Activated T-helper 1 cell treated with anti-CD3 and anti-CD28 coated beads, Interleukin-12 subunit alpha, Interleukin-12 subunit beta, Interleukin-2, Interleukin-4 antibody, amounts not matched to agents 30 ng/mL and 10 ng/mL and 1 ng/mL, durations not matched to agents 14 hours and 24 hours and 36 hours (primary cell): ENCODE measurements around the gene COX4I2. TPM values are rescaled to one million over a fixed set of nuclear protein-coding genes. Genes with fewer than 3 reads are reported as not detected.
A peak's percentile ranks its signal among the peaks of the same experiment; 100 is the strongest.
"Not testable (repeated sequence)": the region's sequence is repeated elsewhere in the genome, so short reads cannot be mapped to it uniquely, and the experiment has no call there.

Source experiments
- DNase-seq: peaks from one replicate; pipeline ENCODE4 v3.0.0; 2021; ENCODE audit warnings: low spot score
- H3K27ac Mint-ChIP-seq: one replicate; pipeline ENCODE4 v1.8.0; 2021; ENCODE audit warnings: mild to moderate bottlenecking, mixed read lengths
- H3K27me3 Mint-ChIP-seq: one replicate; pipeline ENCODE4 v1.8.0; 2022; ENCODE audit warnings: mild to moderate bottlenecking, moderate library complexity, mixed read lengths; ENCODE audit not compliant: insufficient read depth
- H3K36me3 Mint-ChIP-seq: one replicate; pipeline ENCODE4 v1.8.0; 2021; ENCODE audit warnings: low read depth, mixed read lengths
- H3K4me1 Mint-ChIP-seq: one replicate; pipeline ENCODE4 v1.8.0; 2021; ENCODE audit warnings: low read depth, mixed read lengths
- H3K4me3 Mint-ChIP-seq: one replicate; pipeline ENCODE4 v1.8.0; 2021; ENCODE audit warnings: mild to moderate bottlenecking, moderate library complexity, mixed read lengths
- H3K9me3 Mint-ChIP-seq: one replicate; pipeline ENCODE4 v1.8.0; 2021; ENCODE audit warnings: mixed read lengths
- intact Hi-C: fragments of 100-400 bp; cut with micrococcal nuclease; formaldehyde crosslinking; loops from one replicate; pipeline ENCODE4 v1.15.1; 2024
- total RNA-seq: library from RNA; stranded (reverse); gene quantifications from 2 replicates; pipeline ENCODE4 v1.2.3, GENCODE V29; 2022

Gene COX4I2
- total RNA-seq: not detected in 2 replicates

GRCh38 chr20:31637660-31638059 is at the start of gene COX4I2:
Gene COX4I2 (plus strand): TSS chr20:31637912. CDS start chr20:31639018, 1,106 bp downstream.
- no peak within 1 kb of the TSS for H3K4me3 Mint-ChIP-seq
- H3K36me3 Mint-ChIP-seq: no peaks in the 10 kb centered on the region
- no peaks in the 10 kb centered on the region for H3K9me3 Mint-ChIP-seq
- H3K27ac Mint-ChIP-seq: no peak within 1 kb of the TSS
- DNase-seq: no peak
- peaks cover 21% of the 10 kb centered on the region for H3K27me3 Mint-ChIP-seq
- H3K4me1 Mint-ChIP-seq: peaks cover under 1% of the 10 kb centered on the region
- intact Hi-C loops: no loop called here

DNA sequence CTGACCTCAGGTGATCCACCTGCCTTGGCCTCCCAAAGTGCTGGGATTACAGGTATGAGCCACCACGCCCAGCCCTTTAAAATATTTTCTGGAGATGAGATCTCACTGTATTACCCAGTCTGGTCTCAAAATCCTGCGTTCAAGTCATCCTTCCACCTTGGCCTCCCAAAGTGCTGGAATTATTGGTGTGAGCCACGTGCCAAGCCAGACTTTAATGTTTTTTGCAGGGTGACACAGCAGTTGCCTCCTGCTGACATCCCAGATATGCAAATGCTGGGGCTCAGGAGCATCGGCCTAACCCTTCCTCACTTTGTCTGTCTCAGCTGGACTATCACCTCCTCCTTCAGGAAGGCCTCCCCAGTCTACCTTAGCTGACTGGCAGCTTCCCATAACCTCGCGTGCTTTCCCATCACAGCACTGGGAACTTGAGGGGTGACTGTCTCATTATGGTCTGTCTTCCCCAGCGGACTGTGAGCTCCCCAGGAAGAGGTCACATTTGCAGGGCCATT is 46.9 kb upstream of the COX4I2 start:
- Mint-ChIP-seq H3K36me3 (no peaks in the 10 kb centered on the region), H3K4me3 (no peak overlapping the region), H3K9me3 (no peaks in the 10 kb centered on the region), H3K4me1 (peaks cover 8% of the 10 kb centered on the region), H3K27me3 (peaks cover 32% of the 10 kb centered on the region), H3K27ac (no peak overlapping the region)
- DNase-seq: no peak
- intact Hi-C loops: no loop called here

GRCh38 chr20:31593221-31594001 is 44.3 kb upstream of the COX4I2 start:
- Mint-ChIP-seq H3K36me3 (no peaks in the 10 kb centered on the region), H3K9me3 (no peaks in the 10 kb centered on the region), H3K27me3 (peaks cover 14% of the 10 kb centered on the region), H3K27ac (no peak overlapping the region), H3K4me3 (no peak overlapping the region), H3K4me1 (peaks cover 3% of the 10 kb centered on the region)
- intact Hi-C loops: no loop called here
- DNase-seq: no peak

GRCh38 chr20:31594002-31594557 is 43.6 kb upstream of the COX4I2 start:
- Mint-ChIP-seq H3K27me3 (peaks cover 7% of the 10 kb centered on the region), H3K27ac (no peak overlapping the region), H3K36me3 (no peaks in the 10 kb centered on the region), H3K9me3 (no peaks in the 10 kb centered on the region), H3K4me3 (no peak overlapping the region), H3K4me1 (no peaks in the 10 kb centered on the region)
- no peak for DNase-seq
- intact Hi-C loops: no loop called here

- no peak for DNase-seq
- Mint-ChIP-seq H3K9me3 (no peaks in the 10 kb centered on the region), H3K27me3 (peaks cover 2% of the 10 kb centered on the region), H3K4me3 (no peak overlapping the region), H3K36me3 (no peaks in the 10 kb centered on the region), H3K27ac (no peak overlapping the region), H3K4me1 (no peaks in the 10 kb centered on the region)
- intact Hi-C loops: no loop called here
Observed at GRCh38 chr20:31594558-31595379, 42.9 kb upstream of the COX4I2 start.

- no peaks in the 10 kb centered on the region for H3K36me3 Mint-ChIP-seq
- no peak for DNase-seq
- no peaks in the 10 kb centered on the region for H3K4me1 Mint-ChIP-seq
- peaks cover 2% of the 10 kb centered on the region for H3K27me3 Mint-ChIP-seq
- H3K4me3 Mint-ChIP-seq: no peak overlapping the region
- no peaks in the 10 kb centered on the region for H3K9me3 Mint-ChIP-seq
- no peak overlapping the region for H3K27ac Mint-ChIP-seq
- intact Hi-C loops: no loop called here
Observed at GRCh38 chr20:31595380-31595653, 42.4 kb upstream of the COX4I2 start.

DNA sequence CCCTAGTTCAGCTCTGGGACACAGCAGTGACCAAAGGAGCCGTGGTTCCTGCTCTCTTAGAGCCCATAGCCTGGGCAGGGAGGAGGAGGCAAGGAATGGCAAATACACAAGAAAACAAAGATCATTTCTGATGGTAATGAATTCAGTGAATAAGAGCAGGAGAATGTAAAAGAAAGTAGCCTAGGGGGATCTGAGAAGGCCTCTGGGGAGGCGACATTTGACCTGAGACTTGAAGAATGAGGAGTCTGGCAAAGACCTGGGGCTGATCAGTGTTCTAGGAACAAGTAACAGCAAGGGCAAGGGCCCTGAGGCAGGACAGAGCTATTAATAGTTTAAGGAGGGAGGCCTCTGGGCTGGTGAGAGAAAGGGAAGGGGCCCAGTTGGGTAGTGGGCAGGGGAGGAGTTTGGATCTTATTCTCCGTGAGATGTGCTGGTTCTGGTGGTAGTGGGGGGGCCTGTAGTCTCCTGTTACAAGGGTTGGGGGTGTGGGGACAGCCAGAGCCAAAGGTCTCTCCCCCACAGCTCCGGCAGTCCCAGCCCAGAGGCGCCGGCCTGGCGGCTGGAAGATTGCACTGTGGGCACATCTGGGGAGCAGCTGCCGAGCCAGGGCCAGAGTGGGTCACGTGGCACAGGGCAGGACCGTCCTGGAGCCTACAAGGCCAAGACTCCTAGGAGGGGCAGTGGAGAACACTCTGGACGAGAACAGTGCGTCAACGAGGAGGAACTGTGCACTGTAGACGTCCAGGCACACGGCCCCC is 41.9 kb upstream of the COX4I2 start:
- intact Hi-C loops: no loop called here
- no peak overlapping the region for H3K4me3 Mint-ChIP-seq

GRCh38 chr20:31596412-31596715 is 41.3 kb upstream of the COX4I2 start:
- H3K9me3 Mint-ChIP-seq, DNase-seq, H3K36me3 Mint-ChIP-seq, intact Hi-C loops, H3K27ac Mint-ChIP-seq, H3K4me1 Mint-ChIP-seq, H3K4me3 Mint-ChIP-seq, H3K27me3 Mint-ChIP-seq: not testable (repeated sequence)

More for the DNA sequence above, 41.9 kb upstream of the COX4I2 start:
- Mint-ChIP-seq H3K27ac (no peak overlapping the region), H3K27me3 (peaks cover 2% of the 10 kb centered on the region), H3K4me1 (no peaks in the 10 kb centered on the region), H3K36me3 (no peaks in the 10 kb centered on the region), H3K9me3 (no peaks in the 10 kb centered on the region)
- no peak for DNase-seq

DNA sequence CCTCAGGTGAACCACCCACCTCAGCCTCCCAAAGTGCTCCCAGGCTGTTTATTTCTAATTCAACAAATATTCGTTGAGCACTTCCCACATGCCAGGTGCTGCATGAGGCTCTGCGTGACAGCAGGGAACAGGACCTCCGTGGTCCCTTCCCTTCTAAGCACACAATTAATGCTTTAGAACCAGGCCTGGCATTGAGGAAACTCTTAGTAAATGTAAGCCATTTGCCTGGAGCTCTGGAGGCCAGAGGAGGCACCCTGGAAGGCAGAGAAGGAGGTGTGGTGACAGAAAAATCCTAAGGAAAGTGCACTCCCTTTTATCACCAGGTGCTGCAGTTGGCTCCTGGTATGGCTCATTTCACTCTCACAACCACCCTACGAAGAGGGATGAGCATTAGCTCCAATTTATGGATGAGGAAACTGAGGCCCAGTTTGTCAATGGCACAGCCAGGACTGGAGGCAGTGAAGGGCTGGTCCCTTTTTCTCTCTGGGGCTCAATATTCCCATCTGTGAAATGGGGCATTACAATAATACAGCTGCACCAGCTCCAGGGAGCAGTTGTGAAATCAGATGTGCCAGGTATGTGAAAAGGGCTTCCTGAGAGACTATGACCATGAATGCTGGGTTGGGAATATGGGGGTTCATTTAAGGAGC is 40.8 kb upstream of the COX4I2 start:
- Mint-ChIP-seq H3K4me3 (no peak overlapping the region), H3K27ac (no peak overlapping the region), H3K27me3 (peaks cover 2% of the 10 kb centered on the region), H3K36me3 (no peaks in the 10 kb centered on the region), H3K4me1 (no peaks in the 10 kb centered on the region), H3K9me3 (no peaks in the 10 kb centered on the region)
- intact Hi-C loops: no loop called here
- no peak for DNase-seq

DNA sequence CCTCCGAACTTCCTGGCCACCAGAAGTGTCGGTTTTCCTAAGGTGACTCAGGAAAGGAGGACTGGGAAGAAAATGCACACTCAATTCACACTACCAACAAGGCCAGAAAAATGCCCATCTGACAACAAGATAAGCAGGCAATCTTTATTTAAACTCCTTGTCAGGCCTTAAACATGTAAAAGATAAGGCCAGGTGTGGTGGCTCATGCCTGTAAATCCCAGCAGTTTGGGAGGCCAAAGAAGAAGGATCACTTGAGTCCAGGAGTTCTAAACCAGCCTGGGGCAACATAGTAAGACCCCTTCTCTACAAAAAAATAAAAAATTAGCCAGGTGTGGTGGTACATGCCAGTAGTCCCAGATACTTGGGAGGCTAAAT is 40.2 kb upstream of the COX4I2 start:
- H3K4me1 Mint-ChIP-seq: peaks cover under 1% of the 10 kb centered on the region
- H3K4me3 Mint-ChIP-seq: no peak overlapping the region
- H3K9me3 Mint-ChIP-seq: no peaks in the 10 kb centered on the region
- DNase-seq: no peak
- H3K27ac Mint-ChIP-seq: no peak overlapping the region
- intact Hi-C loops: no loop called here
- no peaks in the 10 kb centered on the region for H3K36me3 Mint-ChIP-seq
- H3K27me3 Mint-ChIP-seq: peaks cover 4% of the 10 kb centered on the region

DNA sequence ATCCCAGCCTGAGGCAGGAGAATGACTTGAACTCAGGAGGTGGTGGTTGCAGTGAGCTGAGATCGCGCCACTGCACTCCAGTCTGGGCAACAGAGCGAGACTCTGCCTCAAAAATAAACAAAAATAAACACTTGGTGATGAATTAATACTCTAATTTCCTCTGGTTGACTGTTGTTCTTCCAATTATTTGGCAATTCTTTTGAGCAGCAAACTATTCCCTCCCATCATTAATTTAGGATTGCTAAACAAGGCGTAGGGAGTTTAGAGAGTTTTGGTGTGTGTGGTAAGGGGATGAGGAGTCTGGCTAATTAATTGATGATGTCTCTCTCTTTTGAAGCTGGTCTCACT is 35.3 kb upstream of the COX4I2 start:
- Mint-ChIP-seq H3K27ac (no peak overlapping the region), H3K4me3 (no peak overlapping the region), H3K4me1 (peaks cover 35% of the 10 kb centered on the region), H3K36me3 (no peaks in the 10 kb centered on the region), H3K27me3 (peaks cover 40% of the 10 kb centered on the region), H3K9me3 (no peaks in the 10 kb centered on the region)
- DNase-seq: no peak
- intact Hi-C loops: loop anchor here (10.0 kb wide), 1 partner anchor 752 kb away; the partner anchor contains the start of gene ASXL1

- H3K27me3 Mint-ChIP-seq: peaks cover 45% of the 10 kb centered on the region
- H3K4me1 Mint-ChIP-seq: peaks cover 35% of the 10 kb centered on the region
- intact Hi-C loops: loop anchor here (10.0 kb wide), 1 partner anchor 752 kb away; the partner anchor contains the start of gene ASXL1
- no peaks in the 10 kb centered on the region for H3K36me3 Mint-ChIP-seq
- H3K4me3 Mint-ChIP-seq: peak overlapping the region; percentile 27
- H3K9me3 Mint-ChIP-seq: no peaks in the 10 kb centered on the region
- H3K27ac Mint-ChIP-seq: no peak overlapping the region
- DNase-seq: peak; percentile 22
Observed at GRCh38 chr20:31602779-31603441, 34.8 kb upstream of the COX4I2 start.
